GM20000 (cell line): ENCODE results near the gene PAQR7.

Experiments
- DNase-seq: peaks from one replicate; pipeline ENCODE4 v3.0.0; 2012; ENCODE audit warnings: low spot score
- TF ChIP-seq, protein P1 (sequence below): IDR thresholded peaks from 2 replicates; pipeline ENCODE4 v1.5.1; 2012; ENCODE audit warnings: mild to moderate bottlenecking, control low read depth; ENCODE audit errors: extremely low read depth, missing control alignments

PAQR7 gene

DNA sequence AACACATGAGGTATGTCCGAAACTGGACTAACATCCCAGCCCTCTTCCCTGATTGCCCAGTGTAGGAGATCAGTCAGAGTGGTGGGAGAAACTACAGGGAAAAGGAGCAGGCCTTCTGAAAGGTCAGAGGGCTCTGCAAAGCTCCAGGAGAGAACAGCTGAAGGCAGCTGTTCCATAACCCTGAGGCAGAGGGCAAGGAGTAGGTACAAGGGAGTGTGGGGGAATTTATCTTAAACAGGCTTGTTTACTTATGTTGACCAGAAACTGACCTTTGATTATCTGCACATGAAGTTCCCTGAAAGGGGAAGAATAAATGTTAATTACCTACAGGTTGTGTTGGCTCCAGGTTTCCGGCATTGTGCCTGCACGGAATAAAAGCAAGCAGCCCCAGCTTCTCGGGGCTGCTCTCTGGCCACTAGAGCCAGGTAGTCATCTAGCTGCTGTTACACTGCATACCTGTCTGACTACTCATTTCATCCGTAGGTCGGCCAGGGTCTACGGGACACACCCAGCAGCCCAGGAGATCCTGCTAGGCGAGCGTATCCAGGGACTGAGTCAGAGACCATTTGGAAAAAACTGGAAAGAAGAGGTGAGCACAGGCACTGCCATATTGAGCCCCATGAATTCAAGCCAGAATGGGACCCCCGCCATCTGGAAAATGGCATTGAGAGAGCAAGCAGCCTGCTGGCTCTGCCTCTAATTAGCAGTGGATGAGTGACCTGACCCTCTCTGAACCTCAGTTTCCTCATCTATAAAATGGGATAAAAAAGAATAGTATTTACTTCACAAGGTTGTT, 14.9 kb upstream of the PAQR7 start:
- no peak for DNase-seq
- TF ChIP-seq, protein P1, sequence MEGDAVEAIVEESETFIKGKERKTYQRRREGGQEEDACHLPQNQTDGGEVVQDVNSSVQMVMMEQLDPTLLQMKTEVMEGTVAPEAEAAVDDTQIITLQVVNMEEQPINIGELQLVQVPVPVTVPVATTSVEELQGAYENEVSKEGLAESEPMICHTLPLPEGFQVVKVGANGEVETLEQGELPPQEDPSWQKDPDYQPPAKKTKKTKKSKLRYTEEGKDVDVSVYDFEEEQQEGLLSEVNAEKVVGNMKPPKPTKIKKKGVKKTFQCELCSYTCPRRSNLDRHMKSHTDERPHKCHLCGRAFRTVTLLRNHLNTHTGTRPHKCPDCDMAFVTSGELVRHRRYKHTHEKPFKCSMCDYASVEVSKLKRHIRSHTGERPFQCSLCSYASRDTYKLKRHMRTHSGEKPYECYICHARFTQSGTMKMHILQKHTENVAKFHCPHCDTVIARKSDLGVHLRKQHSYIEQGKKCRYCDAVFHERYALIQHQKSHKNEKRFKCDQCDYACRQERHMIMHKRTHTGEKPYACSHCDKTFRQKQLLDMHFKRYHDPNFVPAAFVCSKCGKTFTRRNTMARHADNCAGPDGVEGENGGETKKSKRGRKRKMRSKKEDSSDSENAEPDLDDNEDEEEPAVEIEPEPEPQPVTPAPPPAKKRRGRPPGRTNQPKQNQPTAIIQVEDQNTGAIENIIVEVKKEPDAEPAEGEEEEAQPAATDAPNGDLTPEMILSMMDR, result no peak

DNA sequence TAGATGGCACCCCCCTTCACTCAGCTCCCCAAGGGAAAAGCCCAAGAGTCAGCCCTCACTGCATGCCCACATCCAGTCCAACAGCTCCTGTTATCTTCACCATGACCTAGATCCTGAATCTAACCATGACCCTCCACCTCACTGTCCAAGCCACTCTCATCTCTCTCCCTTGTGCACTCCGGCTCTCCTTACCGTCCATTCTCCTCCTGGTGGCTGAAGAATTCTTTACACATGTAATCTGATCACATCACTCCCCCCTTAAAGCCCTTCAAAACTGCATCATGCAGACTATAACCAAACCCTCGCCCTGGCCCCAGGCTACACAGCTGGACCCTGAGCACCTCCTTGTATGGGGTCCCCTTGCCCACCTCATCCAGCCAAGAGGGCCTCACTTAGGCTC, 14.0 kb upstream of the PAQR7 start:
- TF ChIP-seq, protein P1, result no peak
- DNase-seq, result no peak

DNA sequence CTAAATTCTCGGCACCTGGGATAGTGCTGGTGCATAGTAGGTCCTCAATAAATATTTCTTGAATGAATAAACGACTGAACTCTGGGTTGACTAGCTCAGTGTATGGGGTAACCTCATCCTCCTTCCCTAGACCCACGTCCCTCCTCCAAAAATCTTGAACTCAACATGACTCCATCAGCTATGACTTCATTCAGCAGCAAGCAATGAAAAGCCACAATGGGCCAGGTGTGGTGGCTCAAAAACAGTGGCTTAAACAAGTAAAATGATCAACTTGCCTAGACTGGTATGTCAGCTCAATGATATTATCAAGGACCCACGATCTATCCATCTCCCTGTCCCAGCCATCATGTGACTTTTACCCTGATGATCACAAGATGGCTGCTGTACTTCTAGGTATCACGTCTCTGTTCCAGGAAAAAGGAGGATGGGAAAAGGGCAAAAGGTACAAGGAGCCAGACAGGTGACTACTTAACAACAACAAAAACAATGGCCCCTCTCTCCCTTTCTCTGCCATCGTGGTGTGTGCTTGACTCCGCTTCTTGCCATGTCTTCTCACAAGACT, 13.0 kb upstream of the PAQR7 start:
- TF ChIP-seq, protein P1, result no peak
- no peak for DNase-seq

DNA sequence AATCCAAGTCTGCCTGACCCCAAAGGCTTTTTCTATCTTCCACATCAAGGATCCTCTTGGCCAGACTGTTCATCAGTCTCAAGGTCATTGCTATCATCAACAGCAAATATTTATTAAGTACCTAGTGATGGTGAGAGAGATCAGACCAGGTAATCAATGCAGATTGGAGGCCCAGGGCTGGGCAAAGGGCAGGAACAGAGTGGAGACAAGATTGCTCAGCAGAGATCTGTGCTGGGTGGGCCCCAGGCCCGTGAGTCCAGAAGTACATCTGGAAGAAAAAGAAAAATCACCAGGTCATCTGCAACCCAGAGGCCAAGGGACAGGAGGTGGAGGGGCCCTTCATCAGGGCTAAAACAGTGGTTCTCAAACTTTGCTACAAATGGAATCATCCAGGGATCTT, 10.1 kb upstream of the PAQR7 start:
- TF ChIP-seq, protein P1, result no peak
- DNase-seq, result no peak

DNA sequence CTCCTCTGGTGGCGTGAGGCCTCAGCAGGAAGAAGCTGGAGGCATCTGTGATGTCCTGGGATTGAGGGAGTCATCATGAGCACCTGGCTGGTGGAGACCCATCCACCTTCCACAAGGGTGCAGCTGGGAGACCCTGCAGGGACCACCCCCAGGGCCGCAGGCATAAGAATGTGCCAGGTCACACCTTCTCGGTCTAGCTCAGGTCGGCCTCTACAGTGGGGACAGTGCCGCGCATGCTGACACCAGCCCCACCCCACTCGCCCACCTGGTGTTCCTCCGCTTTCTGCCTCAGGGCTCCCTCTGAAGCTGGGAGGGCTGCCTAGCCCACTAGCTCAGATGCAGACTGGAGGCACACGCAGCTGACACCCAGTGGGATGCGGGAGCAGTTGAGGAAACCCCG, 5.8 kb upstream of the PAQR7 start:
- no peak for DNase-seq
- TF ChIP-seq, protein P1, result no peak

DNA sequence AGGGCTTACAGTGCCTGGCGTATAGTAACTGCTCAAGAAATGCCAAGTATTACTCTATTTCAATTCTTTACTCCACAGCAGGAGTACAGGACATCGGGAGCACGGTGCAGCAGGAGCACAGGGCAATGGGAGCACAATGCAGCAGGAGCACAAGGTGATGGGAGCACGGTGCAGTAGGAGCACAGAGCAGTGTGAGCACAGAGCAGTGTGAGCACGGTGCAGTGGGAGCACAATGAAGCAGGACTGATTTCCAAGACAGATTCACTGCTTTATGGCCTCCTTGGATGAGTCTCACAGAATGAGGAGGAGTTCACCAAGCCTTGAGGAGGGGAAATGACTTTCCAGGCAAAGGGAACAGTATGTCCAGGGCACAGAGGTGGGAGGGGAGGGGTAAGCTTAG, 5.0 kb upstream of the PAQR7 start:
- TF ChIP-seq, protein P1, result no peak
- no peak for DNase-seq

DNA sequence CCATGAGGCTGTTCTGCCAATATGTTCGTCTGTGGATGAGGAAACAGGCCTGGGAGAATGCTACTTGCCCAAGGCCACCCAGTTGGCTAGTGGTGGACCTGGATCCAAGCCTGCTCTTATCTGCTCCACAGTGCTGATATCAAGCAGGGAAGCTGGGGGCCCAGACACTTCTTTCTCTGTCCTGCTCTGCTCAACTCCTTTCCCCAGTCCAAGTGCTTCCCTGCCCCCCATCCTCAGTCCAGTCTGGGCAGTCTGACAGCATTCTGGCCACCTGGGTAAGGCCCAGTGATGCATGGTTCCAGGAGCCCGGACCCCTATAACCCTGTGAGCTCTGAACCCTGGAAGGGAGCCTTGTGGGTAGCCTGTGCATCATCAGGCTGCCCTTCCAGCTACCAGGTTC, 4.2 kb upstream of the PAQR7 start:
- TF ChIP-seq, protein P1, result no peak
- DNase-seq, result no peak
